ENCODE results near the gene AGO1.

AGO1 gene

GRCh38 chr1:35929730-35930592 lies 47.0 kb downstream of the AGO1 start:
- H3K9me3 ChIP-seq (ENCODE audit: insufficient read depth, low read length, severe bottlenecking) = no peaks in the 10 kb centered on the region
- peak overlapping the region; percentile 94 for H2AFZ ChIP-seq (ENCODE audit: low read depth, low read length)
- H3K27ac ChIP-seq (ENCODE audit: low read length) = peak overlapping the region; percentile 79
- H3K79me2 ChIP-seq (ENCODE audit: insufficient read depth, low read length) = peaks cover 47% of the 10 kb centered on the region
- no peaks in the 10 kb centered on the region for H4K20me1 ChIP-seq (ENCODE audit: insufficient read depth, low read length)
- H3K27me3 ChIP-seq (ENCODE audit: insufficient read depth, low read length, poor library complexity) = no peaks in the 10 kb centered on the region
- TF ChIP-seq CTCF (IDR thresholded peaks at IDR 0.05; ENCODE audit: borderline replicate concordance, extremely low read depth, low read length, poor library complexity, severe bottlenecking) (no peak), EZH2 (IDR thresholded peaks at IDR 0.05; ENCODE audit: borderline replicate concordance, low read depth, low read length, severe bottlenecking) (no peak)
- H3K36me3 ChIP-seq (ENCODE audit: insufficient read depth, low read length) = no peaks in the 10 kb centered on the region; the same call in 1 of the 2 replicates
- H3K4me2 ChIP-seq (ENCODE audit: insufficient read depth, low read length) = peak overlapping the region; percentile 74
- H3K4me1 ChIP-seq (ENCODE audit: insufficient read depth, low read length) = peaks cover 31% of the 10 kb centered on the region
- DNase-seq = peak; percentile 72
- peak; percentile 54 for ATAC-seq (ENCODE audit: insufficient read depth, low read depth)
- peak overlapping the region; percentile 77 to 90 for H3K4me3 ChIP-seq (ENCODE audit: low read depth in 1 of 2, low read length in 2 of 2)
- H3K9ac ChIP-seq (ENCODE audit: low read depth, low read length) = peak overlapping the region; percentile 83

DNA sequence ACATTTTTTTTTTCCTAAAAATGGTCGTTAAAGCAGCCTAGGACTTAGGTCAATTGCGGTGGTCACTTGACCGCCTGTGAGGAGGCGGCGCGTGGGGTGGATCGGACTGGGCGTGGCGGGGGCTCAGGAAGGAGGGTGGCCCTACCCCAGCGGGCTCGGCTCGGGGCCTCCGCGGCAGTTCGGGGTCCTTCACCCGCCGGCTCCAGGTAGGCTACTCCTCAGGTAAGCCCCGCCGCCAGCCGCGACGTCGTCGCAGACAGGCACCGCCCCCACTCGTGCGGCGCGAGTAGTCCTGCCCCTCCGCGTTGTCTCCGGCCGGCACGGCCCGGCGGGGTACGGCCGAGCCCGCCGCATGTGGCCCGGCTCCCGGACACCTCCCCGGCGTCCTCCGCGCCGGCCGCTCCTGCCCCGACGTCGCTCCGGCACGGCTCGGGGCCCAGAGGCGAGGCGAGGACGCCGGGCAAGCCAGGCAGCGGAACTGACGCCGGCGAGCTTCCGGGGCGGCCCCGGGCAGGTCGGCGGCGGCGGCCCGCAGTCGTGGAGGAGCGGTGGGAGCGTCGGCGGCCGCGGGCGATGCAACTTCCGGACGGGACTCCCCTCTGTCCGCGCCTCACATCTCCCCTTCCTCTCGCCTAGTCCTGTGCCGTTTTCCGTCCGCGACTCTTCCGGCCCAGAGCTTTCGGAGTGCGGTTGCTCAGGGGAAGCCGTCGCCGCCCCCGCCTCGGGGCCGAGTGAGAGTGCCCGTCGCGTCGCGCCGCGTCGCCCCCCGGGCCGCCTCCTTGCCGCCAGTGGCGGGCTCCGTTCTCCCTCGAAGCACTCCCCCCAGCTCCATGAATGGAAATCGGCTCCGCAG lies 47.8 kb downstream of the AGO1 start, which contains the start of gene AGO3:
TSS of gene AGO3 (plus strand) at position 513 of the 853 bp plus-strand sequence. CDS start at position 835, 322 bp downstream.
- H3K79me2 ChIP-seq (ENCODE audit: insufficient read depth, low read length) = peaks cover 56% of the 10 kb centered on the region
- peak within 1 kb of the TSS; percentile 83 for H3K9ac ChIP-seq (ENCODE audit: low read depth, low read length)
- peaks cover 34% of the 10 kb centered on the region for H3K4me1 ChIP-seq (ENCODE audit: insufficient read depth, low read length)
- peak within 1 kb of the TSS; percentile 79 for H3K27ac ChIP-seq (ENCODE audit: low read length)
- H3K36me3 ChIP-seq (ENCODE audit: insufficient read depth, low read length) = no peaks in the 10 kb centered on the region; the same call in 1 of the 2 replicates
- peak; percentile 87 for DNase-seq
- no peaks in the 10 kb centered on the region for H3K27me3 ChIP-seq (ENCODE audit: insufficient read depth, low read length, poor library complexity)
- H3K4me3 ChIP-seq (ENCODE audit: low read depth in 1 of 2, low read length in 2 of 2) = peak within 1 kb of the TSS; percentile 77 to 90
- TF ChIP-seq CTCF (IDR thresholded peaks at IDR 0.05; ENCODE audit: borderline replicate concordance, extremely low read depth, low read length, poor library complexity, severe bottlenecking) (no peak), EZH2 (IDR thresholded peaks at IDR 0.05; ENCODE audit: borderline replicate concordance, low read depth, low read length, severe bottlenecking) (no peak)
- peak within 1 kb of the TSS; percentile 94 for H2AFZ ChIP-seq (ENCODE audit: low read depth, low read length)
- H3K4me2 ChIP-seq (ENCODE audit: insufficient read depth, low read length) = peak within 1 kb of the TSS; percentile 74
- no peaks in the 10 kb centered on the region for H3K9me3 ChIP-seq (ENCODE audit: insufficient read depth, low read length, severe bottlenecking)
- no peaks in the 10 kb centered on the region; the same call in 1 of the 2 replicates for H4K20me1 ChIP-seq (ENCODE audit: insufficient read depth, low read length)
- ATAC-seq (ENCODE audit: insufficient read depth, low read depth) = peak; percentile 88

GRCh38 chr1:35931446-35932157 lies 48.6 kb downstream of the AGO1 start:
- H4K20me1 ChIP-seq (ENCODE audit: insufficient read depth, low read length) = no peaks in the 10 kb centered on the region; the same call in 1 of the 2 replicates
- H3K4me2 ChIP-seq (ENCODE audit: insufficient read depth, low read length) = peak overlapping the region; percentile 74
- ATAC-seq (ENCODE audit: insufficient read depth, low read depth) (peak; percentile 33), DNase-seq (no peak)
- H3K4me1 ChIP-seq (ENCODE audit: insufficient read depth, low read length) = peaks cover 34% of the 10 kb centered on the region
- peaks cover 64% of the 10 kb centered on the region for H3K79me2 ChIP-seq (ENCODE audit: insufficient read depth, low read length)
- H3K4me3 ChIP-seq (ENCODE audit: low read depth in 1 of 2, low read length in 2 of 2) = peak overlapping the region; percentile 77 to 90
- H2AFZ ChIP-seq (ENCODE audit: low read depth, low read length) = peak overlapping the region; percentile 94
- H3K27ac ChIP-seq (ENCODE audit: low read length) = peak overlapping the region; percentile 79
- H3K9ac ChIP-seq (ENCODE audit: low read depth, low read length) = peak overlapping the region; percentile 83
- no peaks in the 10 kb centered on the region; the same call in 1 of the 2 replicates for H3K36me3 ChIP-seq (ENCODE audit: insufficient read depth, low read length)
- H3K27me3 ChIP-seq (ENCODE audit: insufficient read depth, low read length, poor library complexity) = no peaks in the 10 kb centered on the region
- H3K9me3 ChIP-seq (ENCODE audit: insufficient read depth, low read length, severe bottlenecking) = no peaks in the 10 kb centered on the region
- TF ChIP-seq EZH2 (IDR thresholded peaks at IDR 0.05; ENCODE audit: borderline replicate concordance, low read depth, low read length, severe bottlenecking) (no peak), CTCF (IDR thresholded peaks at IDR 0.05; ENCODE audit: borderline replicate concordance, extremely low read depth, low read length, poor library complexity, severe bottlenecking) (no peak)

Data from DND-41 (cell line).